Nephron progenitor cell (in vitro differentiated cells): ENCODE results near the gene OTOP2.

Source experiments
- DNase-seq: peaks from one replicate; pipeline ENCODE4 v3.0.0; 2021
- H3K27ac Mint-ChIP-seq: 2 replicates; pipeline ENCODE4 v1.8.0; 2021; ENCODE audit warnings: mild to moderate bottlenecking, moderate library complexity, mixed read lengths
- H3K27me3 Mint-ChIP-seq: 2 replicates; pipeline ENCODE4 v1.8.0; 2021; ENCODE audit warnings: mild to moderate bottlenecking, low read depth, mixed read lengths; ENCODE audit not compliant: poor library complexity
- H3K36me3 Mint-ChIP-seq: 2 replicates; pipeline ENCODE4 v1.8.0; 2021; ENCODE audit warnings: low read depth, mixed read lengths
- H3K4me1 Mint-ChIP-seq: 2 replicates; pipeline ENCODE4 v1.8.0; 2021; ENCODE audit warnings: mixed read lengths
- H3K4me3 Mint-ChIP-seq: 2 replicates; pipeline ENCODE4 v1.8.0; 2021; ENCODE audit warnings: mild to moderate bottlenecking, moderate library complexity, mixed read lengths
- H3K9me3 Mint-ChIP-seq: 2 replicates; pipeline ENCODE4 v1.8.0; 2021; ENCODE audit warnings: mild to moderate bottlenecking, moderate library complexity, mixed read lengths
- TF ChIP-seq, protein P1 (sequence below): fragments of 200-600 bp; sonication (generic); IDR thresholded peaks from 2 replicates; pipeline ENCODE4 v1.5.0; 2021; ENCODE audit warnings: antibody characterized with exemption

The OTOP2 gene

GRCh38 chr17:74946641-74947040 is 22.6 kb downstream of the OTOP2 start:
- no peak for DNase-seq
- no peak overlapping the region for H3K27ac Mint-ChIP-seq
- TF ChIP-seq, protein P1, sequence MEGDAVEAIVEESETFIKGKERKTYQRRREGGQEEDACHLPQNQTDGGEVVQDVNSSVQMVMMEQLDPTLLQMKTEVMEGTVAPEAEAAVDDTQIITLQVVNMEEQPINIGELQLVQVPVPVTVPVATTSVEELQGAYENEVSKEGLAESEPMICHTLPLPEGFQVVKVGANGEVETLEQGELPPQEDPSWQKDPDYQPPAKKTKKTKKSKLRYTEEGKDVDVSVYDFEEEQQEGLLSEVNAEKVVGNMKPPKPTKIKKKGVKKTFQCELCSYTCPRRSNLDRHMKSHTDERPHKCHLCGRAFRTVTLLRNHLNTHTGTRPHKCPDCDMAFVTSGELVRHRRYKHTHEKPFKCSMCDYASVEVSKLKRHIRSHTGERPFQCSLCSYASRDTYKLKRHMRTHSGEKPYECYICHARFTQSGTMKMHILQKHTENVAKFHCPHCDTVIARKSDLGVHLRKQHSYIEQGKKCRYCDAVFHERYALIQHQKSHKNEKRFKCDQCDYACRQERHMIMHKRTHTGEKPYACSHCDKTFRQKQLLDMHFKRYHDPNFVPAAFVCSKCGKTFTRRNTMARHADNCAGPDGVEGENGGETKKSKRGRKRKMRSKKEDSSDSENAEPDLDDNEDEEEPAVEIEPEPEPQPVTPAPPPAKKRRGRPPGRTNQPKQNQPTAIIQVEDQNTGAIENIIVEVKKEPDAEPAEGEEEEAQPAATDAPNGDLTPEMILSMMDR = no peak
- H3K9me3 Mint-ChIP-seq = no peaks in the 10 kb centered on the region
- peaks cover 85% of the 10 kb centered on the region for H3K27me3 Mint-ChIP-seq
- H3K4me1 Mint-ChIP-seq = peaks cover 6% of the 10 kb centered on the region
- H3K36me3 Mint-ChIP-seq = no peaks in the 10 kb centered on the region
- H3K4me3 Mint-ChIP-seq = no peak overlapping the region

GRCh38 chr17:74947041-74947754 is 23.1 kb downstream of the OTOP2 start:
- Mint-ChIP-seq H3K27ac (no peak overlapping the region), H3K36me3 (no peaks in the 10 kb centered on the region), H3K27me3 (peaks cover 80% of the 10 kb centered on the region), H3K4me1 (peaks cover 6% of the 10 kb centered on the region), H3K9me3 (no peaks in the 10 kb centered on the region), H3K4me3 (no peak overlapping the region)
- TF ChIP-seq, protein P1 = no peak
- DNase-seq = no peak

DNA sequence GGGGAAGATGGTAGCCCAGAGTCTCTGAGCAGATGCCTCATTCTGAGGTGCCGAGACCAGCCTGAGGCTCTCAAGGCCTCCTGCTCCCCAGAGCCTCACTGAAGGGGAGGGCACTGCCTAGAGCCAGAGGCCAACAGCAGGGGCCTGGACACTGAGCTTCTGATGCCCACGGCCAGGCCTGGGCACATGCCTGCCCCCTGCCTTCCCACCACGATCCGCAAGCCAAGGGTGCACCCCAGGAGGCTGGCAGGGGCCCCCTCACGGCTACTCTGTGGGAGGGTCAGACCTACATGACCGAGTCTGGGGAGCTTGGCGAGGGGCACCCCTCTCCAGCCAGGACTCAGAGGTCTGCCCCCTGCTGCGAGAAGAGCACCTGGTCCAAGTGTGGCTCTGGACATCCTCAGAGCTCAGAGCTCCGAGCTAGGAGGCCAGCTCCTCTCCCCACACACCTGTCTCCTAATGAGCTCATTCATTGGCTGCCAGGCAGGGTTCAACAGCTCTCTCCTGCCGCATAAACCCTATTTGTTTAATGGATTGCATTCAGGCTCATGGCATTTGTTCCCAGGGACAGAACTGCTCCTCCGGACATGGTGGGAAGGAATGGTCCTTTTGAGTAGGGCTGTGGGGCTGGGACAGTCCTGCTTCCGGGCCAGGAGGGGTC is 25.5 kb downstream of the OTOP2 start:
- Mint-ChIP-seq H3K4me3 (no peak overlapping the region), H3K27ac (no peak overlapping the region), H3K36me3 (no peaks in the 10 kb centered on the region), H3K4me1 (peaks cover 11% of the 10 kb centered on the region), H3K9me3 (no peaks in the 10 kb centered on the region), H3K27me3 (peaks cover 72% of the 10 kb centered on the region)
- DNase-seq = no peak
- TF ChIP-seq, protein P1 = no peak

DNA sequence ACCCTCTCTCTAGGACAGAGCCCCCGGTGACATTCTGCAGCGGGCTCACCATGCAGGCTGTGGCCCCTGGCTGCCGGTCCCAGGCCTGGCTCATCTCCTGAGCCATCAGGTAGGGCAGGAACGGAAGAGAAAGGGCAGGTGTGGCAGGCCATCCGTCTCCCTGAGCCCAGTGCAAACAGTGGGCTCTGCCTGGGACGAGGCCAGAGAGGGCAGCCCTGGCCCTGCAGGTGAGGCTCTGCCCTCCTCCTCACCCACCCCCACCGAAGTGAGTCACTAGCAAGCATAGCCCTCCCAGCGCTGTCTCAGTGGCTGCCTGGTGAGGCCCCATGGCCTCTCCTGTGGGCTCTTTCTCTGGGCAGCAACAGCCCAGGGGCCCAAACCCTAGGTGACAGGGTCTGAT is 26.1 kb downstream of the OTOP2 start:
- Mint-ChIP-seq H3K27ac (no peak overlapping the region), H3K36me3 (no peaks in the 10 kb centered on the region), H3K27me3 (peaks cover 69% of the 10 kb centered on the region), H3K9me3 (no peaks in the 10 kb centered on the region), H3K4me1 (peaks cover 8% of the 10 kb centered on the region), H3K4me3 (no peak overlapping the region)
- TF ChIP-seq, protein P1 = no peak
- no peak for DNase-seq

- Mint-ChIP-seq H3K27me3 (peaks cover 69% of the 10 kb centered on the region), H3K27ac (no peak overlapping the region), H3K4me3 (no peak overlapping the region), H3K36me3 (no peaks in the 10 kb centered on the region), H3K9me3 (no peaks in the 10 kb centered on the region), H3K4me1 (peaks cover 4% of the 10 kb centered on the region)
- TF ChIP-seq, protein P1 = no peak
- DNase-seq = no peak
These were observed 27.0 kb downstream of the OTOP2 start for GRCh38 chr17:74951065-74951464.
